Gastrocnemius medialis (tissue), 4 donors: ENCODE measurements around the gene NUP214. TPM values are rescaled to one million over a fixed set of nuclear protein-coding genes. Genes with fewer than 3 reads are reported as not detected.
"Not testable (repeated sequence)": the region's sequence is repeated elsewhere in the genome, so short reads cannot be mapped to it uniquely, and the experiment has no call there.

Experiments
- ATAC-seq, 2 donors: fragments of 150-250 bp; one replicate each; pipeline ENCODE4 v1.9.1; 2016
- DNase-seq, 2 donors: peaks; one replicate each; pipeline ENCODE4 v3.0.0-alpha.2; 2019
- H3K27ac ChIP-seq, 4 donors: fragments of 200-600 bp; sonication (generic); 1 replicate in 1 of 4; 2 replicates in 3 of 4; pipeline ENCODE4 v1.5.1; 2016 to 2018; ENCODE audit warnings: mild to moderate bottlenecking in 2 of 4, moderate library complexity in 1 of 4
- H3K27me3 ChIP-seq, 3 donors: fragments of 200-600 bp; sonication (generic) in 2 of 3; 1 replicate in 1 of 3; 2 replicates in 2 of 3; pipeline versions ENCODE4 v1.5.1 to v1.6.0; 2016 to 2019; ENCODE audit warnings: mild to moderate bottlenecking in 1 of 3, moderate library complexity in 1 of 3
- H3K36me3 ChIP-seq, 2 donors: fragments of 200-600 bp; sonication (generic) in 1 of 2; one replicate each; pipeline ENCODE4 v1.5.1; 2017 to 2018
- H3K4me1 ChIP-seq, 2 donors: fragments of 200-600 bp; sonication (generic) in 1 of 2; one replicate each; pipeline ENCODE4 v1.5.1; 2016 to 2017; ENCODE audit warnings: mild to moderate bottlenecking in 2 of 2
- H3K4me3 ChIP-seq, 4 donors: fragments of 200-600 bp; sonication (generic) in 3 of 4; 1 replicate in 1 of 4; 2 replicates in 3 of 4; pipeline ENCODE4 v1.5.1; 2016 to 2019; ENCODE audit warnings: mild to moderate bottlenecking in 2 of 4
- H3K9me3 ChIP-seq, 3 donors: fragments of 200-600 bp; sonication (generic) in 2 of 3; 1 replicate in 1 of 3; 2 replicates in 2 of 3; pipeline ENCODE4 v1.5.1; 2016 to 2019
- POLR2A ChIP-seq, 2 donors: fragments of 450-650 bp; IDR thresholded peaks; one replicate each; pipeline ENCODE4 v1.6.1; 2017; ENCODE audit warnings: antibody characterized with exemption in 2 of 2, mild to moderate bottlenecking in 2 of 2, moderate library complexity in 2 of 2
- in situ Hi-C, 4 donors: fragments of 200-750 bp; cut with MboI; loops; one replicate each; pipeline versions ENCODE4 v1.15.0 to v1.8.0; 2017; ENCODE audit warnings: low sequenced_read_pairs in 4 of 4
- intact Hi-C: fragments of 100-400 bp; cut with DNase I; formaldehyde crosslinking; loops from one replicate; pipeline ENCODE4 v1.15.1; 2023; ENCODE audit warnings: low total_unique reads
- total RNA-seq, 4 donors: library from RNA; depleted of rRNA; stranded (reverse); fragments of >200 nt; gene quantifications; one replicate each; pipeline versions ENCODE4 v1.1.0 to v1.2.3, GENCODE V29; 2016
- TF ChIP-seq, protein P1 (sequence below), 5 experiments: fragments of 450-650 bp in 3 of 5; fragments of 200-600 bp in 2 of 5; sonication (generic) in 2 of 5; IDR thresholded peaks in 4 of 5; conservative IDR thresholded peaks in 1 of 5; 1 replicate in 4 of 5; 2 replicates in 1 of 5; pipeline ENCODE4 v1.5.1; 2016 to 2019; ENCODE audit warnings: antibody characterized with exemption in 5 of 5, mild to moderate bottlenecking in 3 of 5, moderate library complexity in 3 of 5

Gene NUP214
- total RNA-seq, 4 donors from 2014 or later, result 24.2 to 47.5 (median 29.9) TPM

DNA sequence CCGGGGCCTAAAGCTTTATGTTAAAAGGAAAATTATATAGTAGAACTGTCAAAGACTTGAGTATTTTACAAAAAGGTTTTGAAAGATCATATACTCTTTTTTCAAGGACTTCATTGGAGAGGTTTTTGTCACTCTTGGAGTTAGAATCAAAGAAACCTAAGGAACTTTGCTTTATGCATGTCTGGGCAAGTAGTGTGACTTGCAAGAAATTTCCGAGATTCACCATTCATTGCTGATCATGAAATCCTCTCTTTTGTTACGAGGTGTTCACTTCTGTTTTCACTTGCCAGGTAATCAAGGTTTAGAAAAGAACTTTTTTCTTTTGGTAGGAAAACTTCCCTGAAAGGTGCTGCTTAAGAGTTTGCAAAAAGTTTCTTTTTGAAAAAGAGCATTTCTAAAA is 64.8 kb downstream of the NUP214 start:
- no peak for ATAC-seq
- intact Hi-C loops, result no loop called here

DNA sequence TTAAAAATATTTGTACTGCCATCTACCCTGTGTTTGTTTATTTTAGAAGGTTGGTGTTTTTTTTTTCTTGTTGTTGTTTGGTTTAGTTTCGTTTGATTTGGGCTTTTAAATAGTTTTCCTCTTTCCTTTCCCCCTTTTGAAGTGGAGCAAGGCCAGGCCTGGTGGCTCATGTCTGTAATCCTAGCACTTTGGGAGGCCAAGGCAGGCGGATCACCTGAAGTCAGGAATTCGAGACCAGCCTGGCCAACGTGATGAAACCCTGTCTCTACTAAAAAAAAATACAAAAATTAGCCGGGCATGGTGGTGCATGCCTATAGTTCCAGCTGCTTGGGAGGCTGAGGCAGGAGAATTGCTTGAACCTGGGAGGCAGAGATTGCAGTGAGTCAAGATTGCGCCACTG is 65.6 kb downstream of the NUP214 start:
- ATAC-seq, H3K27ac ChIP-seq, H3K27me3 ChIP-seq, H3K4me3 ChIP-seq, in situ Hi-C loops, H3K4me1 ChIP-seq, H3K9me3 ChIP-seq, DNase-seq, intact Hi-C loops: not testable (repeated sequence)
- peaks cover 3 to 55% of the 10 kb centered on the region in 2 donors for H3K36me3 ChIP-seq

More for the DNA sequence above, 64.8 kb downstream of the NUP214 start:
- Histone ChIP-seq H3K9me3 (no peaks in the 10 kb centered on the region), H3K27ac (no peak overlapping the region), H3K4me1 (no peaks in the 10 kb centered on the region), H3K4me3 (no peak overlapping the region), H3K36me3 (peaks cover 3 to 55% of the 10 kb centered on the region in 2 donors), H3K27me3 (no peaks in the 10 kb centered on the region)
- TF ChIP-seq POLR2A (IDR thresholded peaks at IDR 0.05), result no peak
- TF ChIP-seq, protein P1, sequence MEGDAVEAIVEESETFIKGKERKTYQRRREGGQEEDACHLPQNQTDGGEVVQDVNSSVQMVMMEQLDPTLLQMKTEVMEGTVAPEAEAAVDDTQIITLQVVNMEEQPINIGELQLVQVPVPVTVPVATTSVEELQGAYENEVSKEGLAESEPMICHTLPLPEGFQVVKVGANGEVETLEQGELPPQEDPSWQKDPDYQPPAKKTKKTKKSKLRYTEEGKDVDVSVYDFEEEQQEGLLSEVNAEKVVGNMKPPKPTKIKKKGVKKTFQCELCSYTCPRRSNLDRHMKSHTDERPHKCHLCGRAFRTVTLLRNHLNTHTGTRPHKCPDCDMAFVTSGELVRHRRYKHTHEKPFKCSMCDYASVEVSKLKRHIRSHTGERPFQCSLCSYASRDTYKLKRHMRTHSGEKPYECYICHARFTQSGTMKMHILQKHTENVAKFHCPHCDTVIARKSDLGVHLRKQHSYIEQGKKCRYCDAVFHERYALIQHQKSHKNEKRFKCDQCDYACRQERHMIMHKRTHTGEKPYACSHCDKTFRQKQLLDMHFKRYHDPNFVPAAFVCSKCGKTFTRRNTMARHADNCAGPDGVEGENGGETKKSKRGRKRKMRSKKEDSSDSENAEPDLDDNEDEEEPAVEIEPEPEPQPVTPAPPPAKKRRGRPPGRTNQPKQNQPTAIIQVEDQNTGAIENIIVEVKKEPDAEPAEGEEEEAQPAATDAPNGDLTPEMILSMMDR (IDR thresholded peaks at IDR 0.05 in 4 of 5, conservative IDR thresholded peaks at IDR 0.05 in 1 of 5), result no peak
- in situ Hi-C loops, result no loop called here
- no peak for DNase-seq

DNA sequence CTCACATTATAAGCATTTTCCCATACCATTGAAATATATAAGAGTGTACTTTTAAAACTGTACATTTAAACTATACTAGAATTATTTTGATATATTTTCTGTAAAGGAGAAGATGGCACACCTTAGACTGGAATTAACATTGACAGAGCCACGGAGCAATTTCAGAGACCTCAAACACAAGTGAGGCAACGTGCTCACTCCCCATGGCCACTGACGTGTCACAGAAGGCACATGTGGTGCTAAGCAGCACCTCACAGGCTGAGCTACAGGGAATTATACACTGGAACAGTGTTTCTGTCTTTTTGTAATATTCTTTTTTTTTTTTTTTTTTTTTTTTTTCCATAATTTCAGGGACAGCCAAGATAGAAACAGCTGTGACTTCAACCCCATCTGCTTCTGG is 66.5 kb downstream of the NUP214 start:
- in situ Hi-C loops, result no loop called here
- DNase-seq, result no peak
- no peaks in the 10 kb centered on the region for H3K27me3 ChIP-seq
- no peaks in the 10 kb centered on the region for H3K4me1 ChIP-seq
- no peaks in the 10 kb centered on the region for H3K9me3 ChIP-seq
- intact Hi-C loops, result no loop called here
- peaks cover 3 to 49% of the 10 kb centered on the region in 2 donors for H3K36me3 ChIP-seq
- ATAC-seq, result no peak
- TF ChIP-seq, protein P1 (IDR thresholded peaks at IDR 0.05 in 4 of 5, conservative IDR thresholded peaks at IDR 0.05 in 1 of 5), result no peak
- TF ChIP-seq POLR2A (IDR thresholded peaks at IDR 0.05), result no peak
- H3K4me3 ChIP-seq, result no peak overlapping the region
- no peak overlapping the region for H3K27ac ChIP-seq

DNA sequence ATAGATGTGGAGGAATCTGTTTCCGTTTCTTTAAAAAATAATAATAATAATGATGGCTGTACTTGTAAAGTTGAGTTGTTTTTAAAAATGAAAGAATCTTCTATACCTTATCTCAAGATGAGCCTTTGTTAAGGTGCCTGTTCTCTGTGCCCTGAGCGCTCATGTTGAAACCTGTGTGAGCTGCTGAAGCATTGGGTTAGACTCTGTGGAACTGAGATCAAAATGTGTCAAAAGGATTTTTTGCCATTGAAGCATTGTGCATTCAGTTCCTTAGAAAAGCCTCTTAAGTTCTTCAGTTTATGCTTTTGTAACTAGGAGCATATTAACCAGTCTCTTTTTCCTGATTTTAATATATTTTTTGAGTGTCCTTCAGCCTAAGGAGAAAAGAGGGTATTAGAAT is 67.7 kb downstream of the NUP214 start:
- TF ChIP-seq, protein P1 (IDR thresholded peaks at IDR 0.05 in 4 of 5, conservative IDR thresholded peaks at IDR 0.05 in 1 of 5), result no peak
- intact Hi-C loops (no loop called here), in situ Hi-C loops (no loop called here)
- Histone ChIP-seq H3K4me1 (no peaks in the 10 kb centered on the region), H3K4me3 (no peak overlapping the region), H3K27me3 (no peaks in the 10 kb centered on the region), H3K9me3 (no peaks in the 10 kb centered on the region), H3K27ac (no peak overlapping the region), H3K36me3 (peaks cover 0 to 49% of the 10 kb centered on the region in 2 donors)
- ATAC-seq (no peak), DNase-seq (no peak)

DNA sequence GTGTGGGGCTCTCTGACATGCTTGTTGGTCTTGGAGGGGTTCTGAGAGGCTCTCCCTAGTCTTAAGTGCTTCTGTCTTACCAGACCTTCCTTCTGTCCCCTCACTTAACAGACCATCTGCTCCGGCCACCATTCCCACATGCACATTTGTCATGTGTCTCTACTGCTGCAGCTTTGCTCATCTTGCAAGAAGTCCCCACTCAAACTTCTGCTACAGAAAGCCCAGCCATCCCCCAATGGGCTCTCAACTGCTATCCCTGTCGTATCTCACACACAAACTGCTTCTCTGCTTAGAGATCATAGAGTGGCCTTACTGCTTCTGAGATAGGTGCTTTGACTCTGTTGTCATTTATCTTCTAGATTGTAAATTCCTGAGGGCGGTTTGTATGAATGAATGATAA is 69.4 kb downstream of the NUP214 start:
- TF ChIP-seq, protein P1 (IDR thresholded peaks at IDR 0.05 in 4 of 5, conservative IDR thresholded peaks at IDR 0.05 in 1 of 5), result no peak
- TF ChIP-seq POLR2A (IDR thresholded peaks at IDR 0.05), result no peak
- peaks cover 0 to 49% of the 10 kb centered on the region in 2 donors for H3K36me3 ChIP-seq
- DNase-seq, result no peak
- no peak overlapping the region for H3K4me3 ChIP-seq
- H3K27ac ChIP-seq, result no peak overlapping the region
- in situ Hi-C loops (no loop called here), intact Hi-C loops (no loop called here)
- ATAC-seq, result no peak
- no peaks in the 10 kb centered on the region for H3K9me3 ChIP-seq
- no peaks in the 10 kb centered on the region for H3K4me1 ChIP-seq
- H3K27me3 ChIP-seq, result no peaks in the 10 kb centered on the region
